ENCODE measurements around the gene RPS6KA6.

The RPS6KA6 gene

DNA sequence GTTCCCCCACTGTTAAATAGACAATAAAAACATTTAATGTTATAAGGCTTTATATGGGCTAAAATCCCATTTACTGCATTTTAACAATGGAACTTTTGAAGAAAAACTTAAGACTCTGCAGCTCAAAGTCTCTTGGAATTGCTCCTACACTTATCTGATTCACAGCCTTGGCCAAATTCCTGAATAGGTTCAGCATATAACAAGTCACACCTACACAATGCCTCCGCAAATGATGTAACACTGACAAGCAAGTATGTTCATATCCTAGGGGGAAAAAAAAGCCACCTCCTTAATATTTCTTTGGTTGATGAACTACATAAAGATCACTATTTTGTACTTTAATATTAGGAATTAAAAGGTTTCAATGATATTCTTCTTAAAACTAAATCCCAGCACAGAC lies 34.5 kb downstream of the RPS6KA6 start:
- TF ChIP-seq, protein P1, sequence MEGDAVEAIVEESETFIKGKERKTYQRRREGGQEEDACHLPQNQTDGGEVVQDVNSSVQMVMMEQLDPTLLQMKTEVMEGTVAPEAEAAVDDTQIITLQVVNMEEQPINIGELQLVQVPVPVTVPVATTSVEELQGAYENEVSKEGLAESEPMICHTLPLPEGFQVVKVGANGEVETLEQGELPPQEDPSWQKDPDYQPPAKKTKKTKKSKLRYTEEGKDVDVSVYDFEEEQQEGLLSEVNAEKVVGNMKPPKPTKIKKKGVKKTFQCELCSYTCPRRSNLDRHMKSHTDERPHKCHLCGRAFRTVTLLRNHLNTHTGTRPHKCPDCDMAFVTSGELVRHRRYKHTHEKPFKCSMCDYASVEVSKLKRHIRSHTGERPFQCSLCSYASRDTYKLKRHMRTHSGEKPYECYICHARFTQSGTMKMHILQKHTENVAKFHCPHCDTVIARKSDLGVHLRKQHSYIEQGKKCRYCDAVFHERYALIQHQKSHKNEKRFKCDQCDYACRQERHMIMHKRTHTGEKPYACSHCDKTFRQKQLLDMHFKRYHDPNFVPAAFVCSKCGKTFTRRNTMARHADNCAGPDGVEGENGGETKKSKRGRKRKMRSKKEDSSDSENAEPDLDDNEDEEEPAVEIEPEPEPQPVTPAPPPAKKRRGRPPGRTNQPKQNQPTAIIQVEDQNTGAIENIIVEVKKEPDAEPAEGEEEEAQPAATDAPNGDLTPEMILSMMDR (IDR thresholded peaks at IDR 0.05; ENCODE audit: low read depth, low read length), result no peak
- H3K4me3 ChIP-seq (ENCODE audit: low read depth, low read length), result no peak overlapping the region

DNA sequence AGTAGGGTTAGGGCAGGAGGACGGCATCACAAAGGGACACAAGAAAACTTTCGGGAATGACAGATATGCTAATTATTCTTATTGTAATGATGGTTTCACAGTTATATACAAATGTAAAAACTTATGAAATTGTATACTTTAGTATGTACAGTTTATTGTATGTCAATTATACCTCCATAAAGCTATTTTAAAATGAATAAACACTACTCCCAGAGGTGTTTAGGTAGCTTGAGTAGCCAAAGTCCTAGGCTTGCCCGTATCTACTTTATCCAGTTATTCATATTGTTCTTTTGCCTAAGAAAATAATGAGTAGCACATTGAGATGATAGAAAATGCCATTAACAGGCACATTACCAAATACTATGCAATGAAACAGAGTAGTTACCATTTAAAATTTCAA lies 43.0 kb downstream of the RPS6KA6 start:
- TF ChIP-seq, protein P1 (IDR thresholded peaks at IDR 0.05; ENCODE audit: low read depth, low read length), result no peak
- H3K4me3 ChIP-seq (ENCODE audit: low read depth, low read length), result no peak overlapping the region

DNA sequence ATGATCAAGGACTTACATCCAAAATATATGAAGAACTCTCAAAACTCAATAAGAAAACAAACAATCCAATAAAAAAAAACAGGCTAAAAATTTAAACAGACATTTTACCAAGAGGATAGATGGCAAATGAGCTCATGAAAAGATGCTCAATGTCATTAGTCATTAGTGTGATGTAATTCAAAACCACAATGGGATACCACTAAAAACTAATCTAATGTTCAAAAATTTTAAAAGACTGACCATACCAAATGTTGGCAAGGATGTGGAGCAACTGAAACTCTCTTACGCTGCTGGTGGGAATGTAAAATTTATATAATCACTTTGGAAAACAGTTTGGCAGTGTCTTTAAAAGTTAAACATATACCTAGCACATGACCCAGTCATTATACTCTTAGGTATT lies 43.7 kb downstream of the RPS6KA6 start:
- TF ChIP-seq, protein P1 (IDR thresholded peaks at IDR 0.05; ENCODE audit: low read depth, low read length), result no peak
- H3K4me3 ChIP-seq (ENCODE audit: low read depth, low read length), result no peak overlapping the region

DNA sequence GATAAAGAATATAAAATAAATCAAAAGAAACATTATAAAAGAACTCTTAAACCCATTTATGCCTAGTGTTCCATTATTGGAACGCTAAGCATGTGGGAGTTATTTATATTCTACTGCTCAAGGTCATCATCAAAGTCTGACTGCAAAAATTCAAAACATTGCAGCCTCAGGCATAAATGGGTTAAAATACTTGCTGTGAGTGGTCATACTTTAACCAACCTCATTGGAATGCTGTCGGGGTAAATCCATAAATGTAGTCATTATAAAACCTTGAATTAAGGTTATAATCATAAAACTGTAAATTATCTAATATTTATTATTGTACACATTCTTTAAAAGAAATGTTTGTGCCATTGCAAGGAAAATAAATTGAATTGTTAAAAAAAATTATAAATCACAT lies 55.0 kb downstream of the RPS6KA6 start:
- no peak overlapping the region for H3K4me3 ChIP-seq (ENCODE audit: low read depth, low read length)
- TF ChIP-seq, protein P1 (IDR thresholded peaks at IDR 0.05; ENCODE audit: low read depth, low read length), result no peak

DNA sequence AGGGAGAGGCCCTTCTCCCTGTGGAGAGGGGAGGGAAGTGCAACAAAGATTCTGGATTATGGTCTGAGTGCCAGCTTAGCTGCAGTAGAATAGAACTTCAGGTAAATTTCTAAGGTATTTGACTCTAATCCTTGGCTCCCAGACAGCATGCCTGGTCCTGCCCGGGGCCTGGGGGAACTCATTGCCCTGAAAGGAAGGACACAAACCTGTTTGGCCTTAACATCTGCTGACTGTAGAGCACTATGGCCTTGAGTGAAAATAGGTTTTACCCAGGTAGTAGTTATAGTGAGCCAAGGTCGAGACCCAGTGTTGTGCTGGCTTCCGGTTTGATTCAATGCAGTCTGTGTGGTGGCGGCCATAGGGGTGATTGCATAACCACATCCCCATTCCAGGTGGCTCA lies 64.4 kb downstream of the RPS6KA6 start:
- TF ChIP-seq, protein P1 (IDR thresholded peaks at IDR 0.05; ENCODE audit: low read depth, low read length), result no peak
- H3K4me3 ChIP-seq (ENCODE audit: low read depth, low read length), result no peak overlapping the region

DNA sequence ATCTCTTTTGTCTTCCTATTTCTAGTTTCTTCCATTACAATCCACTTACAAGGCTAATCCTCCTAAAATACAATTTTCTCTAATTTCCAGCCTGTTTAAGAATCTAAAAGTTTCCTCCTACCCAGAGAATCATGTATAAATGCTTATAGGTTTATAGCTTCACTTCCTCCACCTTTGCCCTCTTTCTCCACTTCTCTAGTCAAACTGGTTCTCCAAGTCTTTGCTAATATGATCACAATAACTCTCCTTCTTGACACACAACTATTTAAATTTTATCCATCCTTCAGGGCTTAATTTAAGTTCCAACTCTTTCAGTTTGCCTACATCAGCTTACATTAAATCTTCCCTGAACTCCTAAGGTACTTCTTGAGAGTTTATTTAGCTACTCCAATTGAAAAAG lies 69.2 kb downstream of the RPS6KA6 start:
- no peak overlapping the region for H3K4me3 ChIP-seq (ENCODE audit: low read depth, low read length)
- TF ChIP-seq, protein P1 (IDR thresholded peaks at IDR 0.05; ENCODE audit: low read depth, low read length), result no peak

DNA sequence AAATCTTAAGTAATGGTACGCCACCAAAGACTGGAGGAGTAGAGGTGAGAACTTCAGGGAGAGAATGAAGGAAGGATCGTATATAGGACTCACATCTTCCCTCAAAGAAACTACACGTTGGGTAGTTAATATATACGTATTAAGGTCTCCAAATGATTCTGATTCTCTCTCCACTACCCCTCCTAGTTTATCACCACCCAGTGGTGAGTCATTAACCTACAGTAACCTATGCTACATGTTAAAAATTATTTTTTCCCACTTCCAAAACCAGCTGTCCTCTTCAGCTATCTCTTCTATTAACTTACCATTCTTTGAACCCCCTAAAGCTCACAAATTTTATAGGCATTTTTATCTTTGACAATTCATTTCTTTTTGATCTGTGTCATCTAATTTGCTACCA lies 69.7 kb downstream of the RPS6KA6 start:
- TF ChIP-seq, protein P1 (IDR thresholded peaks at IDR 0.05; ENCODE audit: low read depth, low read length), result no peak
- H3K4me3 ChIP-seq (ENCODE audit: low read depth, low read length), result no peak overlapping the region
